NK-92 (cell line): ENCODE results near the gene FAM174C.
"Not testable (repeated sequence)": the region's sequence is repeated elsewhere in the genome, so short reads cannot be mapped to it uniquely, and the experiment has no call there.

Experiments
- DNase-seq: peaks from one replicate; lab custom pipeline; 2025; ENCODE audit not compliant: unreplicated experiment; lab: John Stamatoyannopoulos, UW

FAM174C gene

GRCh38 chr19:1296575-1297271, 21.4 kb downstream of the FAM174C start:
- DNase-seq = no peak

GRCh38 chr19:1298235-1298634, 22.9 kb downstream of the FAM174C start:
- DNase-seq = no peak

GRCh38 chr19:1299801-1300200, 24.5 kb downstream of the FAM174C start:
- no peak for DNase-seq

- DNase-seq = no peak
Measured at GRCh38 chr19:1300744-1301490, 25.6 kb downstream of the FAM174C start.

- no peak for DNase-seq
Measured at GRCh38 chr19:1302533-1303239, 27.4 kb downstream of the FAM174C start.

- DNase-seq = no peak
Measured at GRCh38 chr19:1304197-1304924, 29.0 kb downstream of the FAM174C start.

GRCh38 chr19:1305354-1305753, 30.0 kb downstream of the FAM174C start:
- DNase-seq = not testable (repeated sequence)

- no peak for DNase-seq
Measured at GRCh38 chr19:1307320-1307719, 32.0 kb downstream of the FAM174C start.

GRCh38 chr19:1307755-1308303, 32.5 kb downstream of the FAM174C start:
- no peak for DNase-seq

GRCh38 chr19:1308718-1309117, 33.4 kb downstream of the FAM174C start:
- DNase-seq = no peak

- no peak for DNase-seq
Measured at GRCh38 chr19:1309977-1310852, 34.9 kb downstream of the FAM174C start.

GRCh38 chr19:1310853-1311180, 35.5 kb downstream of the FAM174C start:
- no peak for DNase-seq

- no peak for DNase-seq
Measured at GRCh38 chr19:1311543-1312091, 36.3 kb downstream of the FAM174C start.

GRCh38 chr19:1312767-1313694, 37.7 kb downstream of the FAM174C start:
- no peak for DNase-seq

GRCh38 chr19:1313695-1314613, 38.6 kb downstream of the FAM174C start:
- no peak for DNase-seq

GRCh38 chr19:1315470-1316166, 40.3 kb downstream of the FAM174C start:
- DNase-seq = no peak

GRCh38 chr19:1316466-1316865, 41.1 kb downstream of the FAM174C start:
- DNase-seq = no peak
